OCI-LY1 (cell line): ENCODE results near the gene LACC1.

Source experiments
- H2AFZ ChIP-seq: fragments of 200-600 bp; sonication (generic), shearing (Covaris generic); 2 replicates; pipeline ENCODE4 v1.6.0; 2014; ENCODE audit warnings: antibody characterized with exemption, mild to moderate bottlenecking, low read length
- H3F3A ChIP-seq: fragments of 200-600 bp; sonication (generic), shearing (Covaris generic); 2 replicates; pipeline ENCODE4 v1.6.0; 2014; ENCODE audit warnings: mild to moderate bottlenecking, antibody characterized with exemption, low read length, moderate library complexity; ENCODE audit not compliant: insufficient read depth
- H3K27ac ChIP-seq: fragments of 200-600 bp; sonication (generic); 2 replicates; pipeline ENCODE4 v1.5.1; 2014; ENCODE audit warnings: low read length, mixed run types, mild to moderate bottlenecking, low read depth; ENCODE audit not compliant: poor library complexity, severe bottlenecking
- H3K27me3 ChIP-seq: fragments of 200-600 bp; sonication (generic); 2 replicates; pipeline ENCODE4 v1.6.0; 2014; ENCODE audit warnings: antibody characterized with exemption, mild to moderate bottlenecking, low read length, moderate library complexity; ENCODE audit not compliant: insufficient read depth
- H3K36me3 ChIP-seq: fragments of 200-600 bp; sonication (generic); 2 replicates; pipeline ENCODE4 v1.6.1; 2014; ENCODE audit warnings: mild to moderate bottlenecking, antibody characterized with exemption, low read length, moderate library complexity, mixed read lengths; ENCODE audit not compliant: insufficient read depth
- H3K4me1 ChIP-seq: fragments of 200-600 bp; sonication (generic); 2 replicates; pipeline ENCODE4 v1.5.1; 2014; ENCODE audit warnings: mild to moderate bottlenecking, low read length, moderate library complexity; ENCODE audit not compliant: insufficient read depth, severe bottlenecking
- H3K4me2 ChIP-seq: fragments of 200-600 bp; sonication (generic), shearing (Covaris generic); 2 replicates; pipeline ENCODE4 v1.6.1; 2014; ENCODE audit warnings: low read length
- H3K4me3 ChIP-seq: fragments of 200-600 bp; sonication (generic); 2 replicates; pipeline ENCODE4 v1.5.1; 2014; ENCODE audit warnings: low read length, low read depth, mild to moderate bottlenecking, mixed read lengths; ENCODE audit not compliant: poor library complexity, severe bottlenecking
- H3K79me2 ChIP-seq: fragments of 200-600 bp; shearing (Covaris generic); 2 replicates; pipeline ENCODE4 v1.6.1; 2016; ENCODE audit warnings: mixed run types, low read length, mixed read lengths; ENCODE audit not compliant: insufficient read depth
- H3K9ac ChIP-seq: fragments of 200-600 bp; sonication (generic), shearing (Covaris generic); 2 replicates; pipeline ENCODE4 v1.6.1; 2014; ENCODE audit warnings: mild to moderate bottlenecking, low read length, mixed read lengths
- H3K9me2 ChIP-seq: fragments of 200-600 bp; sonication (generic), shearing (Covaris generic); 2 replicates; pipeline ENCODE4 v1.6.1; 2014; ENCODE audit warnings: low read depth, mild to moderate bottlenecking, low read length, mixed read lengths
- H3K9me3 ChIP-seq: fragments of 200-600 bp; shearing (Covaris generic); 2 replicates; pipeline ENCODE4 v1.6.1; 2014; ENCODE audit warnings: low read length, mixed read lengths
- H4K20me1 ChIP-seq: fragments of 200-600 bp; sonication (generic), shearing (Covaris generic); 2 replicates; pipeline ENCODE4 v1.6.0; 2016; ENCODE audit warnings: mild to moderate bottlenecking, low read length; ENCODE audit not compliant: insufficient read depth
- CTCF ChIP-seq: fragments of 200-600 bp; sonication (generic), shearing (Covaris generic); IDR thresholded peaks from 2 replicates; pipeline ENCODE4 v1.5.1; 2017; ENCODE audit warnings: mild to moderate bottlenecking, antibody characterized with exemption, low read length, moderate library complexity, mixed read lengths
- EZH2 ChIP-seq: fragments of 200-600 bp; sonication (generic), shearing (Covaris generic); IDR thresholded peaks from 2 replicates; pipeline ENCODE4 v1.8.0; 2017; ENCODE audit warnings: borderline replicate concordance, mixed run types, mild to moderate bottlenecking, antibody characterized with exemption, low read length, moderate library complexity, mixed read lengths

The LACC1 gene

DNA sequence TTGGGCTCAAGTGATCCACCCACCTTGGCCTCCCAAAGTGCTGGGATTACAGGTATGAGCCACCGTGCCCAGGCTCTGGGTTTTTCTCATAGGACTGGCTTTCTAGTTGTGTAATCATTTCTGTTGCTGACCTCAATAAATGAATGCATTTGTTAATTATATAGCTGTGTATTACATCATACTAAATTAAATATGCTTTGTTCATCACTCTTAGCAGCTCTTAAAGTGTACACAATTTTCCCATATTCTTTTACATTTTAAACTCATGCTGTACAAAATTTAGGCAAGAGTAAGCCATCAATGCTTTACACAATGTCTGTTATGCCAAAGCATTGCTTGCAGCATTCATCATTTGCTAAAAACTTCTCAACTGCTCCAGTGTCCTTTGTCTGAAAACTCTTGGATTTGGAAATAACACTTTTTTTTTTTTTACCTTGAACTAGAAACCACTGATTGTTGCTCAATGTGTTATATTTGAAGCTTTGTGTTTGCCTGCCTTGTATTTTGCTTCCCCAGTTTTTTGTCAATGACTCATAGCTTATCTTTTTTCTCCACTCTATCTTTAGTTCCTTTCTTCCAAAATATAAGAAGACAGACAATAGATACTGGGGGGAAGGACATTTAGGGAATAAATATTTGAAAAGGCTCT is 31.6 kb upstream of the LACC1 start:
- no peak overlapping the region for H3K4me2 ChIP-seq
- no peaks in the 10 kb centered on the region for H3F3A ChIP-seq
- no peaks in the 10 kb centered on the region for H3K79me2 ChIP-seq
- no peaks in the 10 kb centered on the region for H3K36me3 ChIP-seq
- H3K27ac ChIP-seq = no peak overlapping the region
- H2AFZ ChIP-seq = no peak overlapping the region
- H3K9me2 ChIP-seq = no peaks in the 10 kb centered on the region
- H3K4me3 ChIP-seq = no peak overlapping the region
- H3K27me3 ChIP-seq = no peaks in the 10 kb centered on the region
- peaks cover 4% of the 10 kb centered on the region; the same call in 1 of the 2 replicates for H3K9me3 ChIP-seq
- TF ChIP-seq EZH2 (no peak), CTCF (no peak)
- H3K9ac ChIP-seq = no peak overlapping the region
- H3K4me1 ChIP-seq = no peaks in the 10 kb centered on the region
- no peaks in the 10 kb centered on the region; the same call in 1 of the 2 replicates for H4K20me1 ChIP-seq

DNA sequence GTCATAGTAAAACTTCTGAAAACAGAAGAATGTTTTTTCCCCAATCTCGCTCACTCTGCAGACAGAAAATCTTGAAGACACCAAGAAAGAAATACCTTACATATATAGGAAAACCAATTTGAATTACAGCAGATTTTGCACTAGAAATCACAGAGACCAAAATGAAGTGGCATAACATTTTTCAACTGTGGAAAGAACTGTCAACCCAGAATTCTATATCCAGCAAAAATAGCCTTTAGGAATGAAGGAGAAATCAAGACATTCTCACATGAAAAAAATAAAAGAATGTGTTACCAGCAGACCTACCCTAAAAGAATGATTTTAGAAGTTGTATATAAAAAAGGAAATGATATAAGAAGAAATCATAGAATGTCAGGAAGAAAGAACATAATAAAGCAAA is 28.8 kb upstream of the LACC1 start:
- Histone ChIP-seq H3K9me3 (peaks cover 4% of the 10 kb centered on the region; the same call in 1 of the 2 replicates), H2AFZ (no peak overlapping the region), H3K4me3 (no peak overlapping the region), H3K79me2 (no peaks in the 10 kb centered on the region), H3K9ac (no peak overlapping the region), H3K9me2 (no peaks in the 10 kb centered on the region), H3K36me3 (no peaks in the 10 kb centered on the region), H3K4me1 (no peaks in the 10 kb centered on the region), H4K20me1 (no peaks in the 10 kb centered on the region; the same call in 1 of the 2 replicates), H3K27me3 (no peaks in the 10 kb centered on the region), H3K27ac (no peak overlapping the region), H3F3A (no peaks in the 10 kb centered on the region), H3K4me2 (no peak overlapping the region)
- no peak for TF ChIP-seq EZH2
- no peak for TF ChIP-seq CTCF

- Histone ChIP-seq H3K36me3 (no peaks in the 10 kb centered on the region), H3K9me3 (peaks cover 4% of the 10 kb centered on the region; the same call in 1 of the 2 replicates), H2AFZ (no peak overlapping the region)
Observed at GRCh38 chr13:43852923-43853404, 26.7 kb upstream of the LACC1 start.

More at GRCh38 chr13:43852923-43853404, 26.7 kb upstream of the LACC1 start:
- no peak overlapping the region for H3K9ac ChIP-seq
- no peak overlapping the region for H3K27ac ChIP-seq
- no peak overlapping the region for H3K4me3 ChIP-seq
- TF ChIP-seq EZH2 (no peak), CTCF (no peak)
- no peaks in the 10 kb centered on the region for H3F3A ChIP-seq
- H3K79me2 ChIP-seq = no peaks in the 10 kb centered on the region
- H3K9me2 ChIP-seq = no peaks in the 10 kb centered on the region
- H3K4me1 ChIP-seq = no peaks in the 10 kb centered on the region
- no peak overlapping the region for H3K4me2 ChIP-seq
- H4K20me1 ChIP-seq = no peaks in the 10 kb centered on the region; the same call in 1 of the 2 replicates
- no peaks in the 10 kb centered on the region for H3K27me3 ChIP-seq
